Left ventricle myocardium inferior (tissue), 1 donor: Measurements from ENCODE around the gene CNN2. TPM values are rescaled to one million over a fixed set of nuclear protein-coding genes. Genes with fewer than 3 reads are reported as not detected.

ENCODE experiments used
- DNase-seq: peaks from one replicate; pipeline ENCODE4 v3.0.0-alpha.2; 2020
- H3K27ac ChIP-seq: fragments of 200-600 bp; replicated peaks from 2 replicates; pipeline ENCODE4 v1.8.0; 2021
- H3K27me3 ChIP-seq: fragments of 200-600 bp; 2 replicates; pipeline ENCODE4 v1.8.0; 2021; ENCODE audit warnings: low read depth
- H3K36me3 ChIP-seq: fragments of 200-600 bp; 2 replicates; pipeline ENCODE4 v1.8.0; 2021
- H3K4me1 ChIP-seq: fragments of 200-600 bp; 2 replicates; pipeline ENCODE4 v1.8.0; 2021
- H3K4me3 ChIP-seq: fragments of 200-600 bp; 2 replicates; pipeline ENCODE4 v1.8.0; 2021; ENCODE audit warnings: mild to moderate bottlenecking, moderate library complexity
- H3K9me3 ChIP-seq: fragments of 200-600 bp; replicated peaks from 2 replicates; pipeline ENCODE4 v1.8.0; 2021
- intact Hi-C: fragments of 100-400 bp; cut with micrococcal nuclease; formaldehyde crosslinking; loops from one replicate; pipeline ENCODE4 v1.11.0; 2022
- total RNA-seq: library from RNA; stranded (reverse); fragmentation: NEBNext Ultra II Directional; extraction: Animal tissue kit (Norgen Biotek cat#: 25700); gene quantifications from one replicate; pipeline ENCODE4 v1.2.1, GENCODE V29; 2021
- TF ChIP-seq, protein P1 (sequence below): fragments of 200-600 bp; IDR thresholded peaks from 2 replicates; pipeline ENCODE4 v1.8.0; 2021; ENCODE audit warnings: antibody characterized with exemption, mild to moderate bottlenecking, borderline replicate concordance
- donor health status: DM: no; HTN: yes; CAD: no; lungs with severe emphysema.

CNN2 gene
- total RNA-seq, 1 donor from 2014 or later, result 45.6 TPM

DNA sequence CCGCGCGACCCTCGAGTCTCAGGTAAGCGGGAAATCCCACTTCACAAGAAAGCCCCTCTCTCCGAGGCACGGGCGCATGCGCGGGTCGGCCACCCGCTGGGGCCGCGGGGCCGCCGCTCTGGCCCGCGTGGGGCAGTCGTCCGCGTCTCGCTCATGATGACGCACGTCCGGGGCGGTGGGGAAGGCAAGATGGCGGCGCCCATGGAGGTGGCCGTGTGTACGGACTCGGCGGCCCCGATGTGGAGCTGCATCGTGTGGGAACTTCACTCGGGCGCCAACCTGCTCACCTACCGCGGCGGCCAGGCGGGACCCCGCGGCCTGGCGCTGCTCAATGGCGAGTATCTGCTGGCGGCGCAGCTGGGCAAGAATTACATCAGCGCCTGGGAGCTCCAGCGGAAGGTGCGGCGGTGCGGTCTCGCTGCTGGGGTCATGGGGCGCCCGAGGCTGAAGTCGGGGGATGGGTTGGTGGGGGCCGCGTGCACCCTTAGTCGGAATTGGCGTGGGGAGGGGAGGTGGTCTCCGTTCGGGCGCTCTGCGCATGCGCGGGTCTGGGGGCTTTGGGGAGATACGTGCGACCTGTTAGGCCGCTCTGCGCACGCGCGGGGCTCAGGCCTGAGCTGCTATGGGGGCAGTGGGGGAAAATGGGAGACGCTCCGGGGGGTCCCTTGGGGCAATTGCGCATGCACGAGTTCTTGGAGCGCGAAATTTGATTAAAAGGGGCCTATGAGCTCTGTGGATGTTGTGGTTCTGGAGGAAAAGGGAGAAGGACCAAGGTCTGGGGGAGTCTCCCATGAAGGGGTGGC, 42.0 kb upstream of the CNN2 start, which contains the start of gene WDR18:
Gene WDR18, plus strand, starts transcription at position 181 of the 803 bp plus-strand sequence. Its CDS starts 9 bp downstream, at position 190.
- TF ChIP-seq, protein P1, sequence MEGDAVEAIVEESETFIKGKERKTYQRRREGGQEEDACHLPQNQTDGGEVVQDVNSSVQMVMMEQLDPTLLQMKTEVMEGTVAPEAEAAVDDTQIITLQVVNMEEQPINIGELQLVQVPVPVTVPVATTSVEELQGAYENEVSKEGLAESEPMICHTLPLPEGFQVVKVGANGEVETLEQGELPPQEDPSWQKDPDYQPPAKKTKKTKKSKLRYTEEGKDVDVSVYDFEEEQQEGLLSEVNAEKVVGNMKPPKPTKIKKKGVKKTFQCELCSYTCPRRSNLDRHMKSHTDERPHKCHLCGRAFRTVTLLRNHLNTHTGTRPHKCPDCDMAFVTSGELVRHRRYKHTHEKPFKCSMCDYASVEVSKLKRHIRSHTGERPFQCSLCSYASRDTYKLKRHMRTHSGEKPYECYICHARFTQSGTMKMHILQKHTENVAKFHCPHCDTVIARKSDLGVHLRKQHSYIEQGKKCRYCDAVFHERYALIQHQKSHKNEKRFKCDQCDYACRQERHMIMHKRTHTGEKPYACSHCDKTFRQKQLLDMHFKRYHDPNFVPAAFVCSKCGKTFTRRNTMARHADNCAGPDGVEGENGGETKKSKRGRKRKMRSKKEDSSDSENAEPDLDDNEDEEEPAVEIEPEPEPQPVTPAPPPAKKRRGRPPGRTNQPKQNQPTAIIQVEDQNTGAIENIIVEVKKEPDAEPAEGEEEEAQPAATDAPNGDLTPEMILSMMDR, result peak; percentile 56
- peak; percentile 94 for DNase-seq
- Histone ChIP-seq H3K4me3 (peak within 1 kb of the TSS; percentile 98), H3K27me3 (peaks cover 2% of the 10 kb centered on the region), H3K27ac (peak within 1 kb of the TSS; percentile 89), H3K36me3 (peaks cover 26% of the 10 kb centered on the region), H3K4me1 (peaks cover 35% of the 10 kb centered on the region), H3K9me3 (no peaks in the 10 kb centered on the region)
- intact Hi-C loops, result no loop called here

DNA sequence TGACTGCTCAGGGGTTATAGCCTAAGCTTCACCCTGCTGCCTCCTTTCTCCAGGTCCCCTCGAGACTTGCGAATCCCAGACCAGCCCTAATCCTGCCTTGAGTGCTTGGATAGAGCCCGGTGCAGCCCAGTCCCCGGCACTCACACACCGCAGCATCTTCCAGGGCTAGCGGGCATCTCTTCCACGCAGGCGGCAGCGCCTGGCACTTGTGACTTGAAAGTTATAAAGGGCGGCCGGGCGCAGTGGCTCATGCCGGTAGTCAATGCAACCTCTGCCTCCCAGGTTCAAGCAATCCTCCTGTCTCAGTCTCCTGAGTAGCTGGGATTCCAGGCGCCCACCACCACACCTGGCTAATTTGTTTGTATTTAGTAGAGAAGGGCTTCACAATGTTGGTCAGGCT, 40.3 kb upstream of the CNN2 start:
- Histone ChIP-seq H3K27ac (no peak overlapping the region), H3K36me3 (peaks cover 43% of the 10 kb centered on the region), H3K4me1 (peaks cover 35% of the 10 kb centered on the region), H3K4me3 (no peak overlapping the region), H3K27me3 (no peaks in the 10 kb centered on the region), H3K9me3 (no peaks in the 10 kb centered on the region)
- no peak for DNase-seq
- intact Hi-C loops, result no loop called here
- TF ChIP-seq, protein P1, result no peak

DNA sequence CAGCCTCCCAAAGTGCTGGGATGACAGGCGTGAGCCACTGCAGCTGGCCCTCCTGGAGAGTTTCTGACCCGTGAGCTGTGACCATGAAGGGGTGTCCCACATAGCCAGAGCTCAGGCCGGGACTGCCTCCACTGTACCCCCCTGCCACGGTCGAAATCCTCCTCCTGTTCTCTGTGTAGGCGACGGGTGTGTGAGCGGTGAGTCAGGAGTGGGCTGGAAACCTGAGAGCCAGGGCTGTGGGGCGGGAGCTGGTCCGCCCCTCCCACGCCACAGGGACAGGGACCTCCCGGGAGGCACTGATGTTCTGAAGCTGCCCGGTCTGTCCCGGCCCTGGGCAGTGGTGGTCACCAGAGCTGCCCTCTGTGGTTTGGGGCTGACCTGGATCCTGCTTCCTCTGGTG, 38.3 kb upstream of the CNN2 start:
- H3K27me3 ChIP-seq, result no peaks in the 10 kb centered on the region
- intact Hi-C loops, result no loop called here
- H3K9me3 ChIP-seq, result no peaks in the 10 kb centered on the region
- no peak overlapping the region for H3K27ac ChIP-seq
- H3K4me3 ChIP-seq, result no peak overlapping the region
- peaks cover 51% of the 10 kb centered on the region for H3K36me3 ChIP-seq
- peaks cover 26% of the 10 kb centered on the region for H3K4me1 ChIP-seq
- no peak for DNase-seq
- TF ChIP-seq, protein P1, result no peak

DNA sequence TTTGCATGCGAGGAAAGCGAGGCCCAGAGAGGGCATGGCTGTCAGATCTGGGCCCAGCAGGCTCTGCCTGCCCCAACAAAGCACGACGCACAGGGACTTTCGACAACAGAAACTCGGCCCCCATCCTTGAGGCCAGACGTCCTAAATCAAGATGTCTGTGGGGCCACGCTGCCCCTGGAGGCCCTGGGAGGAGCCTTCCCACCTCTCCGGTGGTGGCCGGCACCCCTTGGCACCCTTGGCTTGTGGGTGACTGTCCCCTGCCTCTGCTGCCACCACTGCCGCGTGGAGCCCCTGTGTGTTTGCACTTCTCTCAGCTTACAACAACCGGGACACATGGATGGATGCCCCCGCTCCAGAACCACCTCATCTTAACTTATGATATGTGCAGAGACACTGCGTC, 37.9 kb upstream of the CNN2 start:
- H3K4me3 ChIP-seq, result no peak overlapping the region
- intact Hi-C loops, result no loop called here
- H3K27me3 ChIP-seq, result no peaks in the 10 kb centered on the region
- H3K9me3 ChIP-seq, result no peaks in the 10 kb centered on the region
- peaks cover 54% of the 10 kb centered on the region for H3K36me3 ChIP-seq
- no peak overlapping the region for H3K27ac ChIP-seq
- DNase-seq, result no peak
- TF ChIP-seq, protein P1, result no peak
- peaks cover 22% of the 10 kb centered on the region for H3K4me1 ChIP-seq

DNA sequence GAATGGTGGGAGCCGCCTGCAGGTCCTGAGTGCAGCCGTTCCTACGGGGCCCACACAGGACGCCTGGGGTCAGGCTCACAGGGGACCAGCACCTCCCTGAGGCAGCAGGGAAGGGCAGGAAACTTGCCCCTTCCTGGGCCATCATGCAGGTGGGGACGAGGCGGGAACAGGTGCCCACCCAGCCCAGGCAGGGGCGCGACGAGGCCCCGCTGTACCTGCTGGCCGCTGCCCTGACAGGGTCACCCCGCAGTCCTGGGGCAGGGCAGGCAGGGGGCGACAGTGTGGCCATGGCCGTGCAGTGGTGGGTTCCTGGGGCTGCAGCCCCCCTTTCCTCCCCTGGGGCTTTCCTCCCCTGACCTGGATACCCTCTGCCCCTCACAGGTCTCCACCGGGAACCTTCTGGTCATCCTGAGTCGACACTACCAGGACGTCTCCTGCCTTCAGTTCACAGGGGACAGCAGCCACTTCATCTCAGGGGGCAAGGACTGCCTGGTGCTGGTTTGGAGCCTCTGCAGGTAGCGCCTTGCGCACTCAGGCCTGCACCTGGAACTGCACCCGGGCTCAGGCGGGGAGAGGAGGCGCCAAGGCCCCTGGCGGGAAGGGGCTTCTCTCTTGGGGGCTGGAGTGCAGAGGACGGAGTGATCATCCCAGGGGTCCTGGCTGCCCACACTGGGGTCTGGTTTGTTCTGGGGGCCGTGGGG, 36.9 kb upstream of the CNN2 start:
- Histone ChIP-seq H3K4me1 (peaks cover 12% of the 10 kb centered on the region), H3K27ac (no peak overlapping the region), H3K36me3 (peaks cover 64% of the 10 kb centered on the region), H3K27me3 (no peaks in the 10 kb centered on the region), H3K4me3 (no peak overlapping the region), H3K9me3 (no peaks in the 10 kb centered on the region)
- intact Hi-C loops, result no loop called here
- TF ChIP-seq, protein P1, result peak; percentile 20
- DNase-seq, result no peak
